ENCODE results near the gene DNAAF8.

GRCh38 chr16:4691666-4692412 lies 42.5 kb upstream of the DNAAF8 start:
- TF ChIP-seq CTCF (IDR thresholded peaks at IDR 0.05 in 8 of 11, conservative IDR thresholded peaks at IDR 0.05 in 3 of 11), result no peak
- TF ChIP-seq POLR2A (IDR thresholded peaks at IDR 0.05), result no peak
- TF ChIP-seq POLR2AphosphoS5 (IDR thresholded peaks at IDR 0.05), result peak in 1 of 3 donors; percentile 67

Measured in spleen (tissue), 7 donors.